Sciatic nerve (tissue), 2 donors: ENCODE data around the gene HDAC3. TPM values are rescaled to one million over a fixed set of nuclear protein-coding genes. Genes with fewer than 3 reads are reported as not detected.

Source experiments
- ATAC-seq: fragments of 200-7000 bp; cut with Tn5 transposase; one replicate; pipeline ENCODE4 v1.9.1; 2020; ENCODE audit warnings: mild to moderate bottlenecking, moderate library complexity
- DNase-seq: peaks from one replicate; pipeline ENCODE4 v3.0.0-alpha.2; 2020; ENCODE audit warnings: low spot score
- intact Hi-C: fragments of 100-400 bp; cut with DNase I; formaldehyde crosslinking; loops from one replicate; pipeline ENCODE4 v1.14.2; 2022
- total RNA-seq: library from RNA; stranded (reverse); fragmentation: NEBNext Ultra II Directional; extraction: Animal tissue kit (Norgen Biotek cat#: 25700); gene quantifications from one replicate; pipeline ENCODE4 v1.2.1, GENCODE V29; 2021
- donor health status: DM: no; HTN: no; CAD: no.
- donor health status: DM: no; HTN: no; CAD: no.

Gene HDAC3
- total RNA-seq, 1 donor from 2014 or later: 47.6 TPM

DNA sequence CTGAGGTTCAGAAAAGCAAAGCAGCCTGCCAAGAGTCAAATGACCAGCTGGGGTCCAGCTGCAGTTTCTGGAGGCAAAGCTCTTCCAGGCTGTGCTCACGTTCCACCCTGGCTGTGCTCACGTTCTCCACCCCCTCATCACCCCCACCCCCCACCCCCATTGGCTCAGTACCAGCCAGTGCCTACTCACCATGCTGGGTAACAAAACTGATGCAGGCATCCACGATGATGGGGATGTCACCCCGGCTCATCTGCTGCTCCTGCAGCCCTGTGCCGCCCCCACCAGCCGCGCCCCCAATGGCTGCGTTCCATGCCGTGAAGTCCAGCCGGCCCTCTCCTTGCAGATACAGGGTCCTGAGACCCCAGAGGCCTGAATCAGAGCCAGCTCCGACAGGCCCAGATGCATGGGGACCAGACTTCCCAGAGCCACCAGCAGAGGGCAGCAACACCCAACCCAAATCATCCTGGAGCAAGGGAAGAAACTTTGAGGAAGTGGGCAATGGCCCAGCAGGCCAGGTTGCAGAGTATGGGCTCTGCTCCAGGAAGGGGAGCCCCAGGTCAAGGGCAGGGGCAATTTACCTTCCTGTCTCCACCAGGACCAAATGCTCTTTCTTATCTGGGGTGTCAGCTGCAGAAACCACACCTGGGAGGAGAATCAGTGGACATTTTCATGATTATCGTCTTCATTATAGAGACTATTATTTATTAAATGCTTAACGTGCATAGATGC lies 28.2 kb upstream of the HDAC3 start:
- intact Hi-C loops: loop anchor here (1.0 kb wide), 1 partner anchor 21 kb away; no protein-coding TSS in a partner anchor
- DNase-seq (peak; percentile 85), ATAC-seq (peak; percentile 83)

DNA sequence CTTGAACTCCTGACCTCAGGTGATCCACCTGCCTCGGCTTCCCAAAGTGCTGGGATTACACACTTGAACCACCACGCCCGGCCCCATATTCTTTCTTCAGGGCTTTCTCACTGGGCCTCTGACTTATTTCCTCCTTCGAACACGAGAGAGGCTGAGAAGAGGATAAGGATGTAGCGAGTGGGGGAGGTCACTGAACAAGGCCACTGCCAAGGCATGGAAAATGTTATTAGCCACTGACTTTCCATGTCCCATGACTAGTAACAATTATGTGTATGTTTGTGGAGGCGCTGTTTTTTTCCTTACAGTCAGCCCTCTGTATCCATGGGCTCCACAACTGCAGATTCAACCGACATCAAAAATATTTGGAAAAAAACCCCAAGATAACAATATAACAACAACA lies 26.9 kb upstream of the HDAC3 start:
- ATAC-seq: no peak

DNA sequence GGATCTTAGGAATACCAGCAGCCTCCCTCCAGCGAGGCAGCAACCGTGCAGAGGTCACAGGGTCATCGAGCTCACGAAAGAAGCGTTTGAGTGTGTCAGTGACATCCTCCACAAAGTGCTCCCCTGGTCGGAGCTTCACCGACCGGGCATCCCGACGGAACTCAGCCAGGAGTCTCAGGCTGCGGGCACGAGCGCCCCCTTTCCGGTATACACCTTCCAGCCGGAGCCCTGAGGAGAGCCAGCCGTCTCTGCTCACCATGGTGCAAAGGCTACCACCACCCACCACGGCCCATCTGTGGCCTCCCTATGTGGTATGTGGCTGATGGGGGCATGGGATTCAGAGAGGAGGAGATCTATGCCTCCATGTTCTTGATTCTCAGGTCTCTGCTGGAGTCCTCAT lies 25.4 kb upstream of the HDAC3 start:
- intact Hi-C loops: no loop called here
- DNase-seq (no peak), ATAC-seq (no peak)

More for the DNA sequence above, 26.9 kb upstream of the HDAC3 start:
- intact Hi-C loops: no loop called here
- no peak for DNase-seq

GRCh38 chr5:141657937-141658545 lies 21.4 kb upstream of the HDAC3 start:
- intact Hi-C loops: no loop called here
- DNase-seq: no peak
- ATAC-seq: no peak

- ATAC-seq: no peak
- DNase-seq: no peak
- intact Hi-C loops: no loop called here
Observed at GRCh38 chr5:141657404-141657803, 20.8 kb upstream of the HDAC3 start.

GRCh38 chr5:141656396-141656795 lies 19.7 kb upstream of the HDAC3 start:
- intact Hi-C loops: no loop called here
- DNase-seq (no peak), ATAC-seq (no peak)

- intact Hi-C loops: no loop called here
- ATAC-seq (no peak), DNase-seq (no peak)
Observed at GRCh38 chr5:141655020-141655419, 18.4 kb upstream of the HDAC3 start.

GRCh38 chr5:141654298-141654697 lies 17.6 kb upstream of the HDAC3 start:
- ATAC-seq (no peak), DNase-seq (no peak)
- intact Hi-C loops: no loop called here

DNA sequence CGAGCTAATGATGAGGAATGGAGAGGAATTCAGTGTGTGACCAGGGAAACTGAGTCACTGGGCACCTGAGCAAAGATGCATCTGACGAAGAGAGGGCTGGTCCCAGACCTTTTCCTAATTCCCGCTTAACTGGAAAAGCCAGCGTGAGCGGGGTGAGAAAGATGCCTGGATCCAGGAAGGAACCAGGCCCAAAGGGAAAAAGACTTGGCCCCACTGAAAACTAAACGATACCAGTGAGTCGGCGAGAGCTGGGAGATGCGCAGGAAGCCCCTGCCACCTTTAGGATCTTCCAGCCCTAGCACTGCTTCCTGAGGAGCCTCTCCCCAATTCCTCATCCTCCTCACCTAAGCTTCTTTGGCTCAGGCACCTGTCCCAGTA lies 15.1 kb upstream of the HDAC3 start:
- no peak for DNase-seq
- ATAC-seq: no peak
- intact Hi-C loops: no loop called here

GRCh38 chr5:141650851-141651727 lies 14.4 kb upstream of the HDAC3 start, which contains the start of gene FCHSD1:
Gene FCHSD1 (minus strand): TSS chr5:141651418. CDS start chr5:141651368, 50 bp downstream.
- intact Hi-C loops: no loop called here
- ATAC-seq: peak; percentile 98
- DNase-seq: peak; percentile 95

DNA sequence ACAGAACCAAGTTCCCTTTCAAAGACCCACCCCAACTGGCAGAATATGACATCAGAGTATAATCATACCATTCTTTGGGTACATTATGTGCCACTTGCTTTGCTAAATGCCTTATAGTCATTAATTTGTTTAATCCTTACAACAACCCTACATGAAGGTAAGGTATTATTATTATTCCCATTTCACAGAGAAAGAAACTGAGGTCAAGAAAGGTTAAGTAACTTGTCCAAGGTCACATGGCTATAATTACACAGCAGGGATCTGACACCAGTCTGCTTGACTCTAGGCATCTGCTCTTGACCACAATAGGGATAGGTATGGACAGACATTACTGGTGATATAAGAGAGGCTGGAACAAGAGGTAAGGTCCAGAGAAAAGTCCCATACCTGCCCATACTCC lies 13.3 kb upstream of the HDAC3 start:
- DNase-seq: no peak
- no peak for ATAC-seq
- intact Hi-C loops: no loop called here

DNA sequence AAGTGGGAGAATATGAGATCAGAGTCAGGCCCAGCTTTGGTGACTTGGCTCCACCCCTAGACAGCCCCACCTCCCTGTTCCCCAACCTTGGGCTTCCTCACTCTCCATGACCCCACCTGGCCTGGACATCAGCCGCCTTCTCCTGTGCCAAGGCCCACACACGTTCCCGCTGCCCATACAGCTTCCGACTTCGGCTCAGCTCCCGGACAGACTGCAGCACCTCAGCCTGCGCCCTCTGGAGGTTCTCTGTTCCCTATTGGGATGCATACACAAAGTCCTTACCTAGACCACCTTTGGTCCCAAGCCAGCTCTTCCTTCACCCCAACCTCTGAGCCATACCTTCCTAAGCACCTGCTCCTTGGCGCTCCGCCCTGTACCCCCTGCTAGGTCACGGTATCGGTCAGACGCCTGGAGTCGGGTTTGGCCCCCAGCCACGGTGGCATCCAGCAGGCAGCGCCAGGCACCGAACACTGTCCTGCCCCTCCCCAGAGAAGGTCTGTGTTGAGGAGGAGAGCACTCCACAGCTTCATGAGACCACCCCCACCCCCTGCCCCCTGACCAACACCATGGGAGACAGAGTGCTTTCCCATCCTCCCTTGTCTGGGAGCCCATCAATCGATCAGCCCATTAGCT lies 12.5 kb upstream of the HDAC3 start:
- DNase-seq (no peak), ATAC-seq (no peak)
- intact Hi-C loops: no loop called here

- ATAC-seq: no peak
- intact Hi-C loops: no loop called here
- no peak for DNase-seq
Observed at GRCh38 chr5:141647851-141648250, 11.2 kb upstream of the HDAC3 start.

DNA sequence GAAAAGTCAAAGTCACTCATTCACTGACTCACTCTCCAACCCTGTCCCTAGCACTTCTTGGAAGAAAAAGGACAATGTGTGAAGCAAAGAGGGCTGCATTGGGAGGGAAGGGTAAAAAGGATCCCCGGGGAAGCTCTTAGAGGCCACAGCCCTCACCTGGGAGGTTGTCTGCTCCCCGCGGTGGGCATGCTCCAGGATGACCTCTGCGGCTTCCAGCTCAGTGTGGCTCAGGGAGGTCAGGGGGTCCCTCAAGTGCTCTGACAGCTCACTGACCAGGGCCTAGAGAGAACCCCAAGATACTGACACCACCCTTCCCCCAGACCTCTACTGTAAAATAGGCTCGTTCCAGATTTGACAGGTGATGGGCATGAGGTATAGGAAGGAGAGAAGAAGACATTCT lies 10.6 kb upstream of the HDAC3 start:
- intact Hi-C loops: no loop called here
- no peak for DNase-seq
- no peak for ATAC-seq

GRCh38 chr5:141646026-141646425 lies 9.4 kb upstream of the HDAC3 start:
- intact Hi-C loops: no loop called here
- DNase-seq (no peak), ATAC-seq (no peak)

GRCh38 chr5:141641634-141642267 lies 5.1 kb upstream of the HDAC3 start:
- intact Hi-C loops: no loop called here
- no peak for ATAC-seq
- no peak for DNase-seq

DNA sequence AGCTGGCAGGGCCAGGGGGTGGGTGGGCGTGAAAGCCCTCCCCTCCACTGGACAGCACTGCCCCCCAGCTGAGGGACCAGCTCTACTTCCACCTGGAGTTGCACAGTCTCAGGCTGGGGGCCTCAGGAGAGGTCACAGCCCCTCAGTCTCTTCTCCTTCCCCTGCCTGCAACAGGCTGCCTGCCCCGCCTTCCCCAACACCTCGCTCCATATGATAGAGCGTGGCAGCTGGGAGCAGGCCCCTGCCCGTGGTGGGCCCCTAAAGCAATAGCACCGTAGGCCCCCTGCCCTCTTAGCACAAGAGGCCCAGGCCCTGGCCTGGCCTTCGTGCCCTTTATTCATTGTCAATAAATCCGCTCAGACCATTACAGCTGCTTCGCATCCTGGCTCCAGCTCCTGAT lies 4.0 kb upstream of the HDAC3 start:
- intact Hi-C loops: no loop called here
- DNase-seq: no peak
- no peak for ATAC-seq

- DNase-seq: no peak
- intact Hi-C loops: no loop called here
- no peak for ATAC-seq
Observed at GRCh38 chr5:141640051-141640415, 3.4 kb upstream of the HDAC3 start.
